C1 segment of cervical spinal cord (tissue), 14 donors: ENCODE measurements around the gene EXOSC5.
A peak's percentile ranks its signal among the peaks of the same experiment; 100 is the strongest.

Experiments used
- DNase-seq, 14 donors: peaks; one replicate each; lab custom pipeline; 2025; lab: John Stamatoyannopoulos, UW

EXOSC5 gene

GRCh38 chr19:41426952-41427646 lies 29.9 kb upstream of the EXOSC5 start, which contains the start of gene B3GNT8:
Gene B3GNT8 (minus strand): TSS chr19:41427374. CDS start chr19:41426778, 596 bp downstream.
- DNase-seq: peak in 2 of 14 donors; percentile 7 to 48

- no peak for DNase-seq
Measured at GRCh38 chr19:41426116-41426841, 29.1 kb upstream of the EXOSC5 start.

- no peak for DNase-seq
Measured at GRCh38 chr19:41425174-41426115, 28.3 kb upstream of the EXOSC5 start.

- DNase-seq: no peak
Measured at GRCh38 chr19:41424335-41425173, 27.4 kb upstream of the EXOSC5 start.

- DNase-seq: no peak
Measured at GRCh38 chr19:41422955-41423354, 25.8 kb upstream of the EXOSC5 start.

GRCh38 chr19:41422456-41422855 lies 25.3 kb upstream of the EXOSC5 start:
- no peak for DNase-seq

GRCh38 chr19:41421973-41422372 lies 24.8 kb upstream of the EXOSC5 start:
- no peak for DNase-seq

GRCh38 chr19:41421314-41421713 lies 24.2 kb upstream of the EXOSC5 start:
- no peak for DNase-seq

- peak in 3 of 14 donors; percentile 9 to 24 (median 19) for DNase-seq
Measured at GRCh38 chr19:41420101-41420880, 23.1 kb upstream of the EXOSC5 start.

GRCh38 chr19:41416194-41416674 lies 19.1 kb upstream of the EXOSC5 start:
- no peak for DNase-seq

GRCh38 chr19:41415154-41415571 lies 18.0 kb upstream of the EXOSC5 start:
- no peak for DNase-seq

GRCh38 chr19:41414461-41414860 lies 17.3 kb upstream of the EXOSC5 start:
- no peak for DNase-seq

- no peak for DNase-seq
Measured at GRCh38 chr19:41413947-41414346, 16.8 kb upstream of the EXOSC5 start.

GRCh38 chr19:41412953-41413352 lies 15.8 kb upstream of the EXOSC5 start:
- no peak for DNase-seq

- peak in 8 of 14 donors; percentile 13 to 74 (median 26) for DNase-seq
Measured at GRCh38 chr19:41411968-41412265, 14.8 kb upstream of the EXOSC5 start.

- DNase-seq: no peak
Measured at GRCh38 chr19:41411100-41411967, 14.2 kb upstream of the EXOSC5 start.

- no peak for DNase-seq
Measured at GRCh38 chr19:41410336-41411054, 13.3 kb upstream of the EXOSC5 start.

- no peak for DNase-seq
Measured at GRCh38 chr19:41409288-41409687, 12.1 kb upstream of the EXOSC5 start.
